GM13976 (cell line): ENCODE data around the gene ECHDC3.

Experiments
- DNase-seq: peaks from one replicate; pipeline ENCODE4 v3.0.0; 2012; ENCODE audit warnings: low spot score
- CTCF ChIP-seq: IDR thresholded peaks from 2 replicates; pipeline ENCODE4 v1.5.1; 2012; ENCODE audit warnings: borderline replicate concordance, mild to moderate bottlenecking; ENCODE audit not compliant: insufficient read depth; ENCODE audit errors: extremely low read depth, missing control alignments, control extremely low read depth
- in situ Hi-C: fragments of 300-500 bp; cut with MboI; formaldehyde crosslinking; loops from one replicate; pipeline ENCODE4 v1.12.0; 2022; ENCODE audit warnings: low sequenced_read_pairs, mixed read lengths, inconsistent platforms; ENCODE audit not compliant: unreplicated experiment

ECHDC3 gene

GRCh38 chr10:11699550-11700097 lies 42.6 kb upstream of the ECHDC3 start:
- no peak for TF ChIP-seq CTCF
- DNase-seq, result no peak
- in situ Hi-C loops, result no loop called here

- TF ChIP-seq CTCF, result no peak
- DNase-seq, result no peak
- in situ Hi-C loops, result no loop called here
Observed at GRCh38 chr10:11700539-11700938, 41.6 kb upstream of the ECHDC3 start.

- no peak for DNase-seq
- no peak for TF ChIP-seq CTCF
- in situ Hi-C loops, result no loop called here
Observed at GRCh38 chr10:11701451-11702095, 40.6 kb upstream of the ECHDC3 start.

GRCh38 chr10:11702264-11702663 lies 39.9 kb upstream of the ECHDC3 start:
- no peak for DNase-seq
- in situ Hi-C loops, result no loop called here
- TF ChIP-seq CTCF, result no peak

- no peak for DNase-seq
- TF ChIP-seq CTCF, result no peak
- in situ Hi-C loops, result no loop called here
Observed at GRCh38 chr10:11704092-11704491, 38.1 kb upstream of the ECHDC3 start.

- DNase-seq, result no peak
- TF ChIP-seq CTCF, result no peak
- in situ Hi-C loops, result no loop called here
Observed at GRCh38 chr10:11705722-11706121, 36.5 kb upstream of the ECHDC3 start.
